Lung (tissue), 12 donors: Measurements from ENCODE around the gene RABGAP1L. TPM values are rescaled to one million over a fixed set of nuclear protein-coding genes. Genes with fewer than 3 reads are reported as not detected.
"Not testable (repeated sequence)": the region's sequence is repeated elsewhere in the genome, so short reads cannot be mapped to it uniquely, and the experiment has no call there.

Experiments
- ATAC-seq: fragments of 200-7000 bp; cut with Tn5 transposase; one replicate; pipeline ENCODE4 v1.9.1; 2020; ENCODE audit warnings: moderate number of reproducible peaks; ENCODE audit not compliant: insufficient read depth, low FRiP score
- DNase-seq, 3 donors: peaks; one replicate each; pipeline ENCODE4 v3.0.0-alpha.2; 2013 to 2017
- H3K27ac ChIP-seq, 2 donors: one replicate each; pipeline ENCODE4 v1.5.1; 2013; ENCODE audit warnings: mild to moderate bottlenecking in 2 of 2, moderate library complexity in 2 of 2, control low read depth in 1 of 2, inconsistent platforms in 1 of 2, low read depth in 1 of 2, low read length in 1 of 2
- H3K27me3 ChIP-seq, 3 donors: one replicate each; pipeline ENCODE4 v1.5.1; 2013; ENCODE audit warnings: low read length in 2 of 3; ENCODE audit not compliant: control insufficient read depth in 3 of 3, insufficient read depth in 3 of 3
- H3K36me3 ChIP-seq, 4 donors: one replicate each; pipeline ENCODE4 v1.5.1; 2013; ENCODE audit warnings: low read length in 4 of 4, mild to moderate bottlenecking in 1 of 4, moderate library complexity in 1 of 4; ENCODE audit not compliant: control insufficient read depth in 4 of 4, insufficient read depth in 4 of 4
- H3K4me1 ChIP-seq, 5 donors: one replicate each; pipeline ENCODE4 v1.5.1; 2013; ENCODE audit warnings: low read length in 5 of 5, mild to moderate bottlenecking in 2 of 5, moderate library complexity in 1 of 5; ENCODE audit not compliant: control insufficient read depth in 5 of 5, insufficient read depth in 5 of 5
- H3K4me3 ChIP-seq: one replicate; pipeline ENCODE4 v1.5.1; 2013; ENCODE audit warnings: mild to moderate bottlenecking, control low read depth, moderate library complexity
- H3K9ac ChIP-seq, 2 donors: one replicate each; pipeline ENCODE4 v1.5.1; 2013; ENCODE audit warnings: low read length in 2 of 2, control low read depth in 1 of 2; ENCODE audit not compliant: insufficient read depth in 1 of 2
- H3K9me3 ChIP-seq, 4 donors: one replicate each; pipeline ENCODE4 v1.5.1; 2013; ENCODE audit warnings: low read length in 3 of 4, mild to moderate bottlenecking in 1 of 4, moderate library complexity in 1 of 4; ENCODE audit not compliant: control insufficient read depth in 4 of 4, insufficient read depth in 3 of 4
- whole genome bisulfite sequencing, 2 donors: extraction: QIAGEN DNeasy Blood & Tissue Kit; methylation state at CpG; one replicate each; pipeline ENCODE4 v1.1.7; 2013; 5-methylcytosine and 5-hydroxymethylcytosine counted together
- polyA plus RNA-seq, 2 donors: library from polyadenylated mRNA; stranded (reverse); fragments of 200-250 nt; gene quantifications; one replicate each; pipeline ENCODE4 v1.2.1, GENCODE V29; 2013
- total RNA-seq, 2 donors: library from RNA; depleted of rRNA in 1 of 2; stranded (reverse); fragments of >200 nt in 1 of 2; gene quantifications; one replicate each; pipeline ENCODE4 v1.2.1, GENCODE V29; 2014 to 2021
- TF ChIP-seq, protein P1 (sequence below): IDR thresholded peaks from 2 replicates; pipeline ENCODE4 v1.5.1; 2012; ENCODE audit warnings: mild to moderate bottlenecking; ENCODE audit errors: control extremely low read depth, extremely low read depth
- donor health status: control.
- donor health status: control.
- donor health status: Bipolar disorder and iron deficiency.
- donor health status: healthy.
- donor health status: DM: yes; HTN: yes; CAD: no.

Gene RABGAP1L
- total and polyA plus RNA-seq, 4 donors: 16.0 to 123 (median 44.5) TPM

DNA sequence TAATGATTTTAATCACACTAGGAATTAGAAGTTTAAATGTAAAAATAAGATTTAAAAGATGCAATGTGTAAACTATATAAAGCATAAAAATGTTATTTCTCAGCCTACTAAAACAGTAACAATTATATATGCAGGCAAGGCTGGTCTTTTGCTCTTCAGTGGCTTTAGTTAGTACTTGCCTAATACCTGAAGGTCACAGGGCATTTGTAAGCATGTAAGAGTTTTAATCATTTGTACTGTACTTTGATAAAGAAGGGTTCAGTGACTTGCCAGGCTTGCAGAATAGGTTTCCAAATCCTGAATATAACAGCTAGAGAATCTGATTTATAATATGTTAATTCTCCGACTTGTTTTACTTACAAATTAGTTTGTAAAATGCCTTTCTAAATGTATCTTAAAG lies 545.0 kb downstream of the RABGAP1L start:
- DNase-seq: no peak
- Histone ChIP-seq H3K9me3 (peaks cover 0 to under 1% (median 0%) of the 10 kb centered on the region in 4 donors), H3K36me3 (no peaks in the 10 kb centered on the region), H3K27ac (no peak overlapping the region), H3K4me1 (peaks cover 0 to 3% (median 0%) of the 10 kb centered on the region in 5 donors), H3K9ac (no peak overlapping the region), H3K27me3 (no peaks in the 10 kb centered on the region), H3K4me3 (no peak overlapping the region)
- no peak for ATAC-seq
- TF ChIP-seq, protein P1, sequence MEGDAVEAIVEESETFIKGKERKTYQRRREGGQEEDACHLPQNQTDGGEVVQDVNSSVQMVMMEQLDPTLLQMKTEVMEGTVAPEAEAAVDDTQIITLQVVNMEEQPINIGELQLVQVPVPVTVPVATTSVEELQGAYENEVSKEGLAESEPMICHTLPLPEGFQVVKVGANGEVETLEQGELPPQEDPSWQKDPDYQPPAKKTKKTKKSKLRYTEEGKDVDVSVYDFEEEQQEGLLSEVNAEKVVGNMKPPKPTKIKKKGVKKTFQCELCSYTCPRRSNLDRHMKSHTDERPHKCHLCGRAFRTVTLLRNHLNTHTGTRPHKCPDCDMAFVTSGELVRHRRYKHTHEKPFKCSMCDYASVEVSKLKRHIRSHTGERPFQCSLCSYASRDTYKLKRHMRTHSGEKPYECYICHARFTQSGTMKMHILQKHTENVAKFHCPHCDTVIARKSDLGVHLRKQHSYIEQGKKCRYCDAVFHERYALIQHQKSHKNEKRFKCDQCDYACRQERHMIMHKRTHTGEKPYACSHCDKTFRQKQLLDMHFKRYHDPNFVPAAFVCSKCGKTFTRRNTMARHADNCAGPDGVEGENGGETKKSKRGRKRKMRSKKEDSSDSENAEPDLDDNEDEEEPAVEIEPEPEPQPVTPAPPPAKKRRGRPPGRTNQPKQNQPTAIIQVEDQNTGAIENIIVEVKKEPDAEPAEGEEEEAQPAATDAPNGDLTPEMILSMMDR: no peak
- WGBS, 2 donors: 95 to 98% methylated on average over 1 of the region's 1 CpG

DNA sequence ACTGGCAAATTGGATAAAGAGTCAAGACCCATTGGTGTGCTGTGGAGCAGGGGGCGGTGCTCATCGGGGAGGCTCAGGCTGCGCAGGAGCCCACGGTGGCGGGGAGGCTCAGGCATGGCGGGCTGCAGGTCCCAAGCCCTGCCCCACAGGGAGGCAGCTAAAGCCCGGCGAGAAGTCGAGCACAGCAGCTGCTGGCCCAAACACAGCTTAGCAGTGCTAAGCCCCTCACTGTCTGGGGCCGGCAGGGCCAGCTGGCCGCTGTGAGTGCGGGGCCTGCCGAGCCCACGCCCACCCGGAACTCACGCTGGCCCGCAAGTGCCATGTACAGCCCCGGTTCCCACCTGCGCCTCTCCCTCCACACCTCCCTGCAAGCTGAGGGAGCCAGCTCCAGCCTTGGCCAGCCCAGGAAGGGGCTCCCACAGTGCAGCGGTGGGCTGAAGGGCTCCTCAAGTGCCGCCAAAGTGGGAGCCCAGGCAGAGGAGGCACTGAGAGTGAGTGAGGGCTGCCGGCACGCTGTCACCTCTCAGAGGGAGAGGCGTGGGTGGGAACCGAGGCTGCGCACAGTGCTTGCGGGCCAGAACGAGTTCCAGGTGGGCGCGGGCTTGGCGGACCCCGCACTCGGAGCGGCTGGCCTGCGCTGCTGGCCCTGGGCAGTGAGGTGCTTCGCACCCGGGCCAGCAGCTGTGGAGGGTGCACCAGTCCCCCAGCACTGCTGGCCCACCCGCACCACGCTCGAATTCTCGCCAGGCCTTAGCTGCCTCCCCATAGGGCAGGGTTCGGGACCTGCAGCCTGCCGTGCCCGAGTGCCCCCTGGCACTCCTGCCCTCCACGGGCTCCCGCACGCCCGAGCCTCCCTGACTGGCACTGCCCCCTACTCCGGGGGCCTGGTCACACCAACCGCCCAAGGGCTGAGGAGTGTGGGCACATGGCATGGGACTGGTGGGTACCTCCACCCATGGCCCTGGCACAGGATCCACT lies 551.8 kb downstream of the RABGAP1L start:
- Histone ChIP-seq H3K9me3 (peaks cover 0 to 9% (median 2%) of the 10 kb centered on the region in 4 donors), H3K36me3 (peaks cover 0 to 2% (median 0%) of the 10 kb centered on the region in 4 donors), H3K9ac (no peak overlapping the region), H3K4me3 (no peak overlapping the region), H3K27me3 (no peaks in the 10 kb centered on the region), H3K4me1 (peaks cover 0 to 2% (median 0%) of the 10 kb centered on the region in 5 donors), H3K27ac (no peak overlapping the region)
- DNase-seq: no peak
- no peak for ATAC-seq
- WGBS, 2 donors: 97% methylated on average over 49 to 50 of the region's 50 CpGs
- TF ChIP-seq, protein P1: no peak

DNA sequence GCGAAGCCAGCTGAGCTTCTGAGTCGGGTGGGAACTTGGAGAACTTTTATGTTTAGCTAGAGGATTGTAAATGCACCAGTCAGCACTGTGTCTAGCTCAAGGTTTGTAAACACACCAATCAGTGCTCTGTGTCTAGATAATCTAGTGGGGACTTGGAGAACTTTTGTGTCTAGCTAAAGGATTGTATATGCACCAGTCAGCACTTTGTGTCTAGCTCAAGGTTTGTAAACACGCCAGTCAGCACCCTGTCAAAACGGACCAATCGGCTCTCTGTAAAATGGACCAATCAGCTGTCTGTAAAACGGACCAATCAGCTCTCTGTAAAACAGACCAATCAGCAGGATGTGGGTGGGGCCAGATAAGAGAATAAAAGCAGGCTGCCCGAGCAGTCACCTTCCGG lies 552.5 kb downstream of the RABGAP1L start:
- not testable (repeated sequence) for H3K9ac ChIP-seq, DNase-seq, H3K27me3 ChIP-seq, ATAC-seq, H3K36me3 ChIP-seq, H3K27ac ChIP-seq, H3K4me1 ChIP-seq, H3K9me3 ChIP-seq, H3K4me3 ChIP-seq
- 93 to 98% methylated on average over 8 of the region's 8 CpGs for WGBS, 2 donors

DNA sequence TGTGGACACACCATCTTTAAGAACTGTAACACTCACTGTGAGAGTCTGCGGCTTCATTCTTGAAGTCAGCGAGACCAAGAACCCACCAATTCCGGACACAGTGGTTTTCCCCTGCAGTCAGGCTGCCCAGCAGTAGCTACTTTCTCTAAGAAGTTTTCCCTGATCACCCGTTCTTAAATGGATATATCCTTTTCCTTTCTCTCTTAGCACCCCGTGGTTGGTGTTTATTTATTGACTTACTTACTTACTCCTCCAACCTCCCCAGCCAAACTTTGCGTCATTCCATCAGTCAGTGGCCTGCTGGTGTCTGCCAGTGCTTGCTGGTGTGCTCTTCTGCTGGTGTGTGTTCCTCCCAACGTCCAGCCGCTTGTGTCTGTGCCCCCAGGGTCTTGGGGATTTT lies 553.2 kb downstream of the RABGAP1L start:
- ATAC-seq: no peak
- Histone ChIP-seq H3K4me1 (peaks cover 0 to 2% (median 0%) of the 10 kb centered on the region in 5 donors), H3K9me3 (peaks cover 0 to 9% (median 2%) of the 10 kb centered on the region in 4 donors), H3K9ac (no peak overlapping the region), H3K27me3 (no peaks in the 10 kb centered on the region), H3K36me3 (peaks cover 0 to 2% (median 0%) of the 10 kb centered on the region in 4 donors), H3K4me3 (no peak overlapping the region), H3K27ac (no peak overlapping the region)
- TF ChIP-seq, protein P1: no peak
- WGBS, 2 donors: 95 to 96% methylated on average over 8 of the region's 8 CpGs
- DNase-seq: no peak
